GM12878 (cell line): Measurements from ENCODE around the gene LGI2.

ENCODE experiments used
- CBFB ChIP-seq: IDR thresholded peaks from 2 replicates; pipeline ENCODE4 v1.6.1; 2016; ENCODE audit warnings: antibody characterized with exemption, low read depth
- EGR1 ChIP-seq, 2 experiments: IDR thresholded peaks; 1 replicate in 1 of 2; 2 replicates in 1 of 2; pipeline ENCODE4 v1.6.1; 2011 to 2012; ENCODE audit warnings: low read depth in 2 of 2, low read length in 2 of 2, borderline replicate concordance in 1 of 2, mild to moderate bottlenecking in 1 of 2, moderate library complexity in 1 of 2
- EP300 ChIP-seq, 2 experiments: fragments of 150-350 bp in 1 of 2; IDR thresholded peaks; 2 replicates each; pipeline ENCODE4 v1.6.1; 2011 to 2012; ENCODE audit warnings: low read depth in 2 of 2, low read length in 2 of 2, borderline replicate concordance in 1 of 2, improper control_type of control experiment in 1 of 2, inconsistent platforms in 1 of 2; ENCODE audit not compliant: control insufficient read depth in 1 of 2
- ESRRA ChIP-seq: IDR thresholded peaks from 2 replicates; pipeline ENCODE4 v1.6.1; 2012; ENCODE audit warnings: mild to moderate bottlenecking, low read length, improper control_type of control experiment
- POLR2A ChIP-seq: IDR thresholded peaks from 2 replicates; pipeline ENCODE4 v1.6.1; 2011; ENCODE audit warnings: low read depth, mild to moderate bottlenecking, low read length

DNA sequence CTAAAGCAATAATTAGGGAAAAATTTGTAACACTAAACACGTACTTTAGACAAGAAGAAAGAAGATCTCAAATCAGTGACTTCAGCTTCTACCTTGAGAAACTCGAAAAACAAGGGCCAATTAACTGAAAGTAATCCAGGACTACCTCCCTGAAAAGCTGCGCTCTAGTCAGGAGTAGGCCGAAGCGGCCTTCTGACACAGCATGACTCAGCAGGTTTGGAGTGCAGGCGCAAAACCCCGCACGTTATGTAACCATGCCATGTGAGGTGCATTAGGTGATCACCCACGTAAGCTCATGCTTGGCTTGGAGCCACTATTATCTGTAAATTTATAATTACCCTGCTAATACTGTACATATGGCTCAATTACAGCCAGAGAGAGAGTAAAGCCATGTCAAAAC lies 65.1 kb downstream of the LGI2 start:
- TF ChIP-seq EP300 (IDR thresholded peaks at IDR 0.05; ENCODE audit: borderline replicate concordance in 1 of 2, control insufficient read depth in 1 of 2, low read depth in 2 of 2, low read length in 2 of 2) (no peak), EGR1 (IDR thresholded peaks at IDR 0.05; ENCODE audit: borderline replicate concordance in 1 of 2, low read depth in 2 of 2, low read length in 2 of 2) (no peak), POLR2A (no peak), CBFB (no peak), ESRRA (no peak)
